HG02798 (cell line): Measurements from ENCODE around the gene SI.
"Not testable (repeated sequence)": the region's sequence is repeated elsewhere in the genome, so short reads cannot be mapped to it uniquely, and the experiment has no call there.

Source experiments
- ATAC-seq: cut with Tn5 transposase; IDR thresholded peaks from one replicate; pipeline ENCODE4 v1.9.1; 2021; ENCODE audit warnings: mild to moderate bottlenecking; ENCODE audit not compliant: unreplicated experiment, poor library complexity

Gene SI

GRCh38 chr3:165078293-165078692, at the start of gene SI:
Gene SI (minus strand): TSS chr3:165078496. CDS start chr3:165076012, 2,484 bp downstream.
- no peak for ATAC-seq

- no peak for ATAC-seq
Observed at GRCh38 chr3:165125836-165126235, 47.5 kb upstream of the SI start.

- ATAC-seq: no peak
Observed at GRCh38 chr3:165111401-165111800, 33.1 kb upstream of the SI start.

- ATAC-seq: no peak
Observed at GRCh38 chr3:165103616-165104015, 25.3 kb upstream of the SI start.

GRCh38 chr3:165082650-165083049, 4.4 kb upstream of the SI start:
- no peak for ATAC-seq

- ATAC-seq: no peak
Observed at GRCh38 chr3:165081183-165081582, 2.9 kb upstream of the SI start.

GRCh38 chr3:165075695-165076094, 2.6 kb downstream of the SI start:
- no peak for ATAC-seq

- ATAC-seq: no peak
Observed at GRCh38 chr3:165070682-165071081, 7.6 kb downstream of the SI start.

- ATAC-seq: no peak
Observed at GRCh38 chr3:165056510-165056909, 21.8 kb downstream of the SI start.

- ATAC-seq: no peak
Observed at GRCh38 chr3:165040186-165040585, 38.1 kb downstream of the SI start.

- no peak for ATAC-seq
Observed at GRCh38 chr3:165011557-165011956, 66.7 kb downstream of the SI start.

- ATAC-seq: no peak
Observed at GRCh38 chr3:164984947-164985346, 93.3 kb downstream of the SI start.

- no peak for ATAC-seq
Observed at GRCh38 chr3:164962610-164963009, 115.7 kb downstream of the SI start.

- no peak for ATAC-seq
Observed at GRCh38 chr3:164952966-164953365, 125.3 kb downstream of the SI start.

GRCh38 chr3:164951403-164951802, 126.9 kb downstream of the SI start:
- not testable (repeated sequence) for ATAC-seq

GRCh38 chr3:164940745-164941144, 137.6 kb downstream of the SI start:
- no peak for ATAC-seq

- no peak for ATAC-seq
Observed at GRCh38 chr3:164929642-164930041, 148.7 kb downstream of the SI start.
